Inflammatory macrophage treated with lipopolysaccharide for 1 hour (primary cell): Measurements from ENCODE around the gene TYK2.
A peak's percentile ranks its signal among the peaks of the same experiment; 100 is the strongest.

Experiments used
- DNase-seq, 2 donors: peaks; one replicate each; pipeline ENCODE4 v3.0.0-alpha.2; 2020 to 2022

The TYK2 gene

DNA sequence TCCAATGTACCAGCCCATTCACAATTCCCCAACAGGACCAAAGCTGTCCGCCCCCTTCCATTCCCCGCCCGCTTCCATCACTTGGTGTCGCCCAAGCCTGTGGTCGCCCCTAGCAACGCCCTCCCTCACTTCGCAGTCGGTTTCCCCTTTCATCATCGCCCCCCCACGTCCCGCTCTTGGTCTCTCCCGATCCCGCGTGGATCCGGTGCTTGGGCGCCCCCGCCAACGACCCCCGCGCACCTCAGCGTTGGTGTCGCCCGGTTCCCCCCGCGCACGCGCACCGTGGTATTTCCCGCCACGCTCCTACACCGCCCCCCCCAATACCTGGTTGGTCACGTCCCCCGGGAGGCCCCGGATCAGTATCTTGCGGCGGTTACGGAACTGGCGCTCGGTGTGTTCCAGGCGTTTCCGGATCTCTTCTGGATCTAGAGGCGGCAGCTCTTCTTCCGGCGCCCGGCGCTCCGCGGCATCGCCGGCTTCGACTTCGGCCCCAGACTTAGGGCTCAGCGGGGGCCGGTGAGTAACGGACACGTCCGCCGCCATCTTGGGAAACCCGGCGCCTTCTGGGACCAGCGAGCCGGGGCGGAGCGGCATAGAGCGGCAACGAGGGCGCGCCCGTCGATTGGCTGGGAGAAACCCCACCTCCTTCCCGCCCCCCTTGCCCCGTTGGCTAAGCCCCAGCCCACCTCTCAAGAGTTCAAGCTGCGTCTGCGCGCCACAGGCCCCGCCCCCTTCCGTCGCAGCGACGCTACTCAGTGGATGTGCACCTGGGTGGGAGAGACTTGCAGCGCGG, 47.2 kb downstream of the TYK2 start, which contains the start of gene RAVER1:
Gene RAVER1 (minus strand): TSS at position 565 of the 793 bp plus-strand sequence. CDS start 22 bp downstream, at position 543.
- DNase-seq, result peak; percentile 96 to 98

DNA sequence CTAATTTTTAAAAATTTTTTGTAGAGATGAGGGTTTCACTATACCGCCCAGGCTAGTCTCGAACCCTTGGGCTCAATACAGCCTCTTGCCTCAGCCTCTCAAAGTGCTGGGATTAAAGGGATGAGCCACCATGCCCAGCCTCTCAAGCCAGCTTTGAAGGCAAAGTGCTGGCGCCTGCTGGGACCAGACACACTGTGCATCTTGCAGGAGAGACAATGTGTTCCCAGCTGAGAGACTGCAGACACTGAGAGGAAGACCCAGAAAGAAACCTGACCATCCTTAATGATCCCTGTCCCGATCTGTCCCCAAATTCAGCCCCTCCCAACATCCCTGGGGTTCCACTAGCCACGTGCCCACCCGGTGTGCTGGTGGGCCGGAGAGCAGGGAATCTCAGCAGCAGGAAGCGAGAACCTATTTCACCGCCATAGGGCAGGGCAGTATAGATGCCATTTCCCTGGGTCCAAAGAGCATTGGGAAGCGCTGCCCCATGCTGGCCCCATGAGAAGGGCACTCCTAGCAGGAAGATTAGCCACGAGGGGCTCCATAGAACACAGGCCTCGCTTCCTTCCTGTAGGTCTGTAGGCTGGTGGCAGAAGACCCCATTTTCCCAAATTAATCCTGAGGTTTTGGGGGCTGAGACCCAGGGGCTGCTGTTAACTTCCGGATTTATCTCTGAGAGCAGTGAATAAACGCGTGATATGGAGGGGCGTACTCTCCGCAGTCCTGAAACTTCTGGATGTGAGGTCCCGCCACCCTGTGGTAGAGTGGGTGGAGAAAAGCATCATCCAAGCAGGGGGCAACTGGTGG, 48.0 kb downstream of the TYK2 start:
- no peak for DNase-seq

DNA sequence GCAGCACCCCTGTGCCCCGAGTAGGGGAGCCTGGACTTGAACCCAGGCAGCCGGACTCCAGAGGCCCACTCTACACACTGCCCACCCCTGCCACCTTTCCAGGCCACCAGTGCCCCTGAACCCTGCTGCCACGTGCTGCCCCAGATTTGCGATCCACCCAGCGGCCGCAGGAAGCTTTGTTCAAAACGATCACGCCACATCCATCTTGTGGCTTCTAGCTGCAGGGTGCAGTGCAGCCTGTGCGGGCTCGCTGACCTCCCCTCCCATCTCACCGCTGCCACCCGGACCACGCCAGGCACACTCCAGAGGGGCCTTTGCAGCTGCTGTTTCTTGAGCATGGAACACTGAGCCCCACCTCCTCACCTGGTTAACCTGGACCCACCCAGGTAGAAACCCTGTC, 50.8 kb downstream of the TYK2 start:
- no peak for DNase-seq

DNA sequence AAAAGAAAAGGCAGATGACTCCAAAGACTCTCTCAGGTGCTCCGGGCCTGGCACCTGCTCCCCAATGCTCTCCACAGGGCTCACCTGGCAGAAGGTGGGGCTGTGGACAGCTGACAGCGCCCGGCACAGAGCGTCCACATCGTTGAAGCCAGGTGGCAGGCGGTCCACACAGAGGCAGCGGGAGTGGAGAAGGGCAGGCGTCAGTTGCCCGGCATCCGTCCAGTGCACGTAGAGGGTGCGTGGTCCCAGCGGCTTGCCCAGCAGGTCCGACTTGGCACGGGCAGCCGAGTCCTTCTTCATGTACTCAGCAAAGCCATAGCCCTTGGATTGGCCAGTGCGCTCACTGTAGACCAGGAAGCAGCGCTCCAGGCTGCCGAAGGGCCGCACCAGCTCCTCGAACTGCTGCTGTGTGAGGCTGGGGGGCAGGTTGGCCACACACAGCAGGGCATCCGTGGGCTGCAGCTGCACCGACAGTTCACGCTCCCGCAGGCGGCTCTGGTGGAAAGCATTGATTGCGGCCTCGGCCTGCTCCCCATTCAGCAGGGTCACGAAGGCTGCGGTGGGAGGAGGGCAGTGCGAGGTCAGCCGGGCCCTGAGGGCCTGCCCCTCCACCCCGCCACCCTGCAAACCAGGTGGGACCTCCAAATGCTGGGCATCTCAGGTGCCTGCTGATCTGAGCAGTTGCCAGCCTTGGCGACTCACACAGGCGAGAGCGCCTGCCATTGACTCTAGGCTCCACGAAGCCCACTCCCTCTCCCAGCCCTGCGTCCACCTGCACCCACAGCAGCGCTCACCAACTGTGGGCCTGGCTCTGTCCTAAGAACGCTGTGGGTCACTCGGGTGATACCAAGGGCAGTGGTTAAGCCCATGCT, 51.6 kb downstream of the TYK2 start:
- DNase-seq, result no peak

DNA sequence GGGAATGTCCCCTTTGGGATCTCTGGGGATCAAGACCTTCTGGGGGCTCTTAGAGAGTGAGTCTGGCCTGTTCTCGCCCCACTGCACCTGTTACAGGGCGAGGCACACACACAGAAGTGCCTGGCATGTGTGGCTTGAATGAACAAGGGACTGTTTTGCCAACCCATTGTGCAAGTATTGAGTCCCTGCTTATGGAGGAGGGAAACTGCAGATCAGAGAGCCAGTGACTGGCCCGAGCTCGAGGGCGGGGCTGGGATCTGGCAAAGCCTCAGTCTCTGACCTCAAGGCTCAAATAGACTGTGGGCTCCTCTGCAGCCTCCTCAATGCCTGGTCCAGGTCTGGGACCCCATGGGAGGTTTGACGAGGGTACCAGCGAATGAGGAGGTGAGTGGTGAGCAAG, 52.6 kb downstream of the TYK2 start:
- no peak for DNase-seq

DNA sequence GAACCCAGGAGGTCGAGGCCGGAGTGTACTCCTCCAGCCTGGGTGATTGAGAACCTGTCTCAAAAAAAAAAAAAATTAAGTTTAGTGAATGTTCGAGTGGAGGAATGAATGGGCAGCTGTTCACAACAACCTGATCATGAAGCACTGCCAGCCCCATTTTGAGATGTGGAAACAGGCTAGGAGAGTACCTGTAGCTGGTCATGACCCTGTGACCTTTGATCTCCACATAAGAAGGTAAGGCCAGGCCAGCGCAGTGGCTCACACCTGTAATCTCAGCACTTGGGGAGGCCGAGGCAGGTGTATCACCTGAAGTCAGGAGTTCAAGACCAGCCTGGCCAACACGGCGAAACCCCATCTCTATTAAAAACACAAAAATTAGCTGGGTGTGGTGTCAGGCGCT, 54.6 kb downstream of the TYK2 start:
- no peak for DNase-seq

DNA sequence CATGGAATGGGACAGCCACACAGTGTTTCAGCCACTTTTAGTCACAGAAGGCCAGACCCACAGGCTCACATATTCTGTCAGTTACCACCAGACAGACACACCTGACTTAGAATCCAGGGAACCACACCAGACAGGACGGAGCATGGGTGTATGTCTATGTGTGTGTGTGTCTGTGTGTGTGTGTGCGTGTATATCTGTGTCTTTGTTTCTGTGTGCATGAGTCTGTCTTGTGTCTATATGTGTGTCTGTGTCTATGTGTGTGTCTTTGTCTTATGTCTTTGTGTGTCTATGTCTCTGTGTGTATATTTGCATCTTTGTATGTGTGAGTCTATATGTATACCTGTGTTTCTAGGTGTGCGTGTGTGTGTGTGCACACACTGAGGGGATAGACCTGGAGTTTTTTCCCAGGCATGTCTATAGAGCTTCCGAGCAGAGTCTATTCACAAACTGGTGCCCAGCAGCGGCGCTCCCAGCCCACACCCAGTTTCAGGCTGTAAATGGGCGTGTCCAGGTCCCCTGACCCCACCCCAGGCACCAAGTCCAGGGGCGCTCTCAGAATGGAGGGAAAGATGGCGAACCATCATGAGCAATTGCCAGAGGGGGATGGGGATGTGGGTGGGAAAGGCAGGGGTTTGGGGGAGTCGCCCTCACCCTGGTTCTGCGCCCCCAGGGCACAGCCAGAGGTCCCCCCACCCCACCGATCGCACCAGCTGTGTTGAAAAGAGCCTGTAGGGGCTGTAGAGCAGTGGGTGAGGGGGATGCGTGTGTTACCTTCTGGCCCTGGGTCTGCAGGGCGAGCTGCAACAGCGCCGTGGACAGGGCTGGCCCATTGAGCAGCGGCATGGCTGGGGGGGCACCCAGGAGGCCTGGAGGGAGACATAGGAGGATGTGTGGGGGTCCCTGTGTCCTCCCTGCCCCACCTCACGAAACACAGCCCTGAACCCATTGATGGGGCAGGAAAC, 58.2 kb downstream of the TYK2 start:
- no peak for DNase-seq

DNA sequence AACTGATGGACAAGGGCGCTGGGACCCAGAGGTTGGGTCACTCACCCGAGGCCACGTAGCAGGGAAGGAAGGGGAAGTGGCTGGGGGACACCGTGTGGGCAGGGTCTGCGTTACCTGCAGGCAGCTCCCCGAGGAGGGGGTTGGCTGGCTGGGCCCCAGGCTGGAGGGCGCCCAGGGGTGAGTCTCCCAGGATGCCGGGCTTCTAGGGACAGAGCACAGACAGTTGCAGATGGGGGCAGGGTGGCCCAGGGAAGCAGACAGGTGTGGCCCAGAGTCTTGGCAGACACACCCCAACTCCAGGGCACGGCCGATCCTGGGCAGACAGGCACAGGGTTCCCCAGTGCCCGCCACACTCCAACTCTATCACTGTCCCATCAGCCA, 59.0 kb downstream of the TYK2 start:
- no peak for DNase-seq

DNA sequence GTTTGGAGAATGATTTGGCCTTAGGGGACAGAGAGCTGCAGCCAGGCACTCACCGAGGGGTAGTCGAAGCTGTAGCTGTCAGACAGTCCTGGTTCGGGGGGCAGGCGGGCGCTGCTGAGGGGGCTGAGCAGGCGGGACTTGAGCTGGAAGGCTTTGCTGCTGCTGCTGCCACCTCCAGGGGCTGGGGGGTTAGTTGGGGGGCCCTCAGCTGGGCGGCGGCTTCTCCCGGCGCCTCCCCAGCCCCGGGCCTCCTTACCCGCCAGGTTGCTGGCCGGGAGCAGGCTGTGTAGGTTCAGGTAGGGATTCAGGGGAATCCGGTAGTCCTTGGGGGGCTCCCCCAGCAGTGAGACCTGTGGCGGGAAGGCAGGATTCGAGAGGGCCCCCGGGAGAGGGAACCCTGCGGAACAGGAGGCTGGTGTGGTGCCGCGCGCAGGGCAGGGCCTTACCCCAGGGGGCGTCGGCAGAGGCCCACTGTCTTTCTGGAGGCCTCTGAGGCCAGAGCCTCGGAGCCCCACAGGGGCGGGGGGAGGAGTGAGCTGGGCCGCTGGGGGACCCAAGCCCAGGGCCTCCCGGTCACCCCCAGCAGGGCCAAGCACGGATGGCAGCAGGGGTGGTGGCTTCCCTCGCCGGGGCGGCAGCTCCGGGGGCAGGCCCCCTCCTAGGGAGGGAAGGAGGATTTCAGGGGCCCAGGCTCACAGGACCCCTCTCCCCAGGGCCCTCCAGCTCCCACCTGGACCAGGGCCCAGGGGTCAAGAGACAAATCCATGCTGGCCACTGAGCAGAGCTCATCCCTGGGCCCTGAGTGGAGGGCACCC, 59.6 kb downstream of the TYK2 start:
- no peak for DNase-seq

DNA sequence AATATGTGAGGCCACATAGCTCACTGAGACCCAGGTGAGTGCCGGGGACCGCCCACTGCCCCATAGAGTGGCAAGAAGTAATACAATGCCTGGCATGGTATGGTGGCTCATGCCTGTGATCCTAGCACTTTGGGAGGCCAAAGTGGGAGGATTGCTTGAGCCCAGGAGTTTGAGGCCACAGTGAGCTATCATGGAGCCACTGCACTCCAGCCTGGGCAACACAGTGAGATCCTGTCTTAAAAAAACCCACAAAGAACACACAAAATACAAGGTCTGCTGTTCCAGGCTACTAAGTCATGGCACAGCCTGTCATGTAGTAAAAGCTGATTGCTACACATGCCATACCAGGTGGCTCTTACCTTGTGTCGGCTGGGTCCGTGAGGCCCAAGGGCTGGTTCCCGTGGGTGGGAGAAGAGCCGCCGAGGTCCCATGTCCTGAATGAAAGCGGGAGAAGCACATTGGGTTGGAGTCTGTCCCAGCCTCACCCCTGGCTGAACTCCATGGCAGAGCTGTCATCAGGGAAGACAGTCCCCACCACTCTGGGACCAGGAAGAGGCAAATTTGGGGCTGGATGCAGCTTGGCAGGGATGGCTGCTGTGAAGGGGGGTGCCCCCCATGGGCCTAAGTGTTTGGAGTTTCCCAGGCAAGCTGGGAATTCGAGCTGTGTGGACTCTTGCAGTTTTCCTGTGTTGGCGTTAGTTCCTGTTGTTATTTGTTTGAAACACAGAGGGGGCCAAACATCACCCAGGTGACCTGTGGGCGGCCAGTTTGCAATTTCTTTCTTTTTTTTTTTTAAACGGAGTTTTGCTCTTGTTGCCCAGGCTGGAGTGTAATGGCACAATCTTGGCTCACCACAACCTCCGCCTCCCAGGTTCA, 61.3 kb downstream of the TYK2 start:
- DNase-seq, result peak in 1 of 2 donors; percentile 54

DNA sequence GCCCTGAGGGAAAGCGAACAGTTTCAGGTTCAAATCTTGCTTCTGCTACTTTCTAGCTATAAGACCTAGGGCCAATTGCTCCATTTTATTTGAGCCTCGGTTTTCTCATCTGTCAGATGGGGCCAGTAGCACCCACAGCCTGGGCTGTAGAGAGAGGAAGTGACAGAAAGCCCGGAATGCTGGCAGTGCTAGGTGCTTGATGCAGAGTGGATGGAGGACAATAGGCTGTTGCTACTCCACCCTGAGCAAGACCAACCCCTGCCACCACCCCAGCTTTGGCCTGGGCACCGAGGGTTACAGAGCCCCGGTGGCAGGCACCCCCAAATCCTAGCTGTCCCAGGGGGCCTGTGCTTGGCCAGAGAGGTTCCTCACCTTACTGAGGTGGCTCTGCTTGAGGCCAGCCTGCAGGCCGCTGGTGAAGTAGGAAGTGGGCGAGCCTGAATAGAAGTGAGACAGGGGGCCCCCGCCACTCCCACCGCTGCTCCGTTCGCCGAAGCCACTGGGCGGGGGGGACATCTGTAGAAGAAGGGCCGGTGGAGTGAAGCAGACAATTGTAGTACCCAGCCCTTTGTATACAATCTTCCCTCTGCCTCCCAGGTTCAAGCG, 62.4 kb downstream of the TYK2 start:
- no peak for DNase-seq

DNA sequence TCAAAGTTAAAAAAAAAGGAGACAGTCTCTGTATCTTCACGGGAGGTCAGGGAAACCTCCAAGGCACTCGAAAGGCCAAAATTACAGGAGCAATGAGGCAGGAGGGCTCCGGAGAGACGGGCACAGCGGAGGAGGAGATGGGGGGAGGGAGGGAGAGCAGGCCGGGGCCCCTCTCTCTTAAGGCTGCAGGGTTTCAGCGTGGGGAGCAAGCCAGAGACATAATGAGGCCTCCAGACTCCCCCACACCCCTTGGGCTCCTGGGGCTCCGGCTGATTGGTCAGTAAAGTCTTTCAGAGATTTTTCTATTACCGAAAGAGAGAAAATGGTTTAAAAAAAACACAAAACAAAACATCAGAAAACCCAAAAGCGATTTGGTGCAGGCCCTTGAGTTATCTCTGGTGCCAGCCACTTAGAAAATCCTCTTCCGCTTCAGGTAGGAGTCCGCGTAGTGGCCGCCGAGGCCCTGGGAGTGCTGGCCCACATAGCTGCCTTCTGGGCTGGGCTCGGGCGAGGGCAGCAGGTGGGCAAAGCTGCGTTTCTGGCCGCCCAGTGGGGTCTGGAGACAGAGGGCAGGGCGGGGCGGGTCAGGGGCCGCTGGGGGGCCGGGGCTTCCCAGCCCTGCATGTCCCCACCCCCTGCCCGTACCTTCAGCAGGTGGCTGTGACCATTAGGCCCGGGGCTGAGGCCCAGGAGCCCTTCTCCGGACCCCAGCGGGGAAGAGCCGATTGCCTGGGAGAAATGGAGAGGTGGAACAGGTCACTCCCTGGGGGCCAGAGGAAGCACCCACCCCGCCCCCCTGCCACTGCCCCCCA, 63.1 kb downstream of the TYK2 start:
- DNase-seq, result no peak

DNA sequence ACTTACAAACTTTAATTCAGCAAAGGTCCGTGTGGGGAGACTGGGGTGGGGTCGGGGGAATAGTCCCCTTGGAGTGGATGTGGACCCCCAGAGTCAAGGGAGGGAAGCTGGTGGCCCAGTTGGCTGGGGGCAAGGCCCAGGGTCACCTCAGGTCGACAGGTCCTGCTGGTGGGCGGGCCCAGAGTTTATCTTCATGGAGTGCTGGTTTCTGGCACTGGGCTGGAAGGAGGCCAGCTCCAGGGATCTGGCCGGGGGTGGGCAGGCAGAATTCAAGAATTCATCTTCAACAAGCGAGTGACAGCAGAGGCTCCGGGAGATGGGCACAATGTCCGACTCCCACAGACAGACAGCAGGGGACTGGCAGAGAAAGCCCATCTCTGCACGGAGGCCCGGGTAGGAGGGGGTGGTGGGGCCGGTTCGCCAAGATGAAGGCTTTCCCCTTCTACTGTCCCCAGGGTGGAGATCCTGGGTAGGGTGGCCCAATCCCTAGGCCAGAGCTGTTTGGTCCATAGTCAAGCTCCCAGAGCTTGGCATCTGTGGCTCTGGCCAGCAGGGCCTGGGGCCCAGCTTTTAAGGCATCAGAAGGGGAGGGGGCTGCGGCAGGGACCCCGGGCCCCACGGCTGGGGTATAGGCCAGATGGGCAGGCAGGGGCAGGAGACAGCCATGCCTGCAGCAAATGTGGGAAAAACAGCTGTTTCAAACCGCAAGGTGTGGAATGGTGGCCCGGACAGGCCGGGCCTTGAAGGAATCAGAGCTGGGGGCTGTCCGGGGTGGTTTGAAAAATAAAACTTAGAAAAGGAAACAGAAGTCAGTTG, 63.9 kb downstream of the TYK2 start:
- no peak for DNase-seq

DNA sequence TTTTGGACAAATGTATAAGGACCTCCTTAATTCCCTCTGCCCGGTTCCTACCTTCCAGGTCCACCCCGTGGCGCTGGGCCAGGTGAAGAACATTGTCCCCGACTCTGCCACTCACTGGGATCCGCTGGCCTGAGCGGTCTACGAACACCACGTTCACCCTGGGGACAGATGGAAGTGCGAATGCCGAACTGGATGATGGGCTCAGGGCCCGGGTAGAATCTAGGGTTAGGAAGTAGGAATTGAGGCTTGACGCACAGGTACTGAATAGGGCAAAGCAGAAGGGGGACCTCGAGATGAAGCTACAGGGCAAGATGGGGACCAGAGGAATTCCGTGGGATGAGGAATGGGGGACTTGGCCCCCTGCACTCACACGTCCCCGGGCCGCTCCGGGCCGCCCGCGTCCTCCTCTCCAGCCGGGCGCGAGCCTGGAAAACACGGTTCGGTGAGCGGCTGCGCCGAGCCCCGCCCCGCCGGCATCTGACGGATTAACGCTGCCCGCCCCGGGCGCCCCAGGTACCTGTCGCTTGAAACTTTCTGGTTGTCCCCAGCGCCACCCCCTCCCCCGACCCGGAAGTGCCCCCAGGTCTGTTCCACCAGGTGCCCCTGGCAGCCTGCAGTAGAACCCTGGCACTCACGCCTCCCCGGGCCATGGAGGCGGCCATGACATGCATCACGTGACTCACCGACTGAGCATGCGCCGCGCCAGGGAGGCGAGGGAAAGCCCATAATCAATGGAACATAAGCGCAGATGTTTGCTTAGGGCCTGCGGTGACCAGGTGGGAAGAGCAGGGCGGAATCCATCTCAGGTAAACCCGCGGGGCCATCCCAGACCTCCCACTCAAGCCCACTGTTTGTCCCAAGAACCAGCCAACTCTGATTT, 64.8 kb downstream of the TYK2 start, which contains the start of gene FDX2:
Gene FDX2 (minus strand): TSS at position 681 of the 880 bp plus-strand sequence. CDS start 19 bp downstream, at position 662.
- DNase-seq, result peak; percentile 72 to 90

DNA sequence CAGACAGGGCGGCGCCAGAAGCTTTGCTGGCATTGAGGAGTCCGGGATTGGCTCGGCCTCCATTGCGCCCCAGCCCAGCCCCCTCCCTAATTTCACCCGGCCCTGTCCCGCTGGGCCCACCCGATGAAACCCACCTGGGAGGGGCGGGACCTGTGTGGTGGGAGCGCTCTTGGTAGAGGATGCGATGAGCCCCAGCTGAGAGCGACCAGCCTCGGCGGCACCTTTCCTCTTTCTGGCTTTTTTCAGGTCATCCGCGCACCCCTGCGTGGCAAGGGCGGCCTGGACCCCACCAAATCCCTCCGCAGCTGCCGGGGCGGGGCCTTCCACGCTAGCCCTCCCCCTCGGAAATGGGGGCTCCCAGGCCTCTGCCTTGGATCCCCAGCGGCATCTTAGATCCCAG, 70.9 kb downstream of the TYK2 start, which contains the start of gene ZGLP1:
Gene ZGLP1 (minus strand): TSS at position 393 of the 400 bp plus-strand sequence.
- DNase-seq, result no peak

DNA sequence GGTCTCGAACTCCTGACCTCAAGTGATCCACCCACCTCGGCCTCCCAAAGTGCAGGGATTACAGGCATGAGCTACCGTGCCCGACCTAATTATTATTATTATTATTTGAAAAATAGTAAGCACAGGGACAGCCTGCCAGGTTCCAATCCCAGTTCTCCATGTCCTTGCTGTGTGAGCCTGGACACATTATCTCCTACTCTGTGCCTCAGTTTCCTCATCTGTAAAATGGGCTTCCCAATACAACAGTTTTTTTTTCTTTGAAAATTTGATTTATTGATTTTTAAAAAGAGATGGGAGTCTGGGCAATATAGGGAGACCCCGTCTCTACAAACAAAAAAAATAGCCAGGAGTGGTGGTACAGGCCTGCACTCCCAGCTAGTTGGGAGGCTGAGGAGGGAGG, 74.0 kb downstream of the TYK2 start:
- DNase-seq, result no peak
